HL-60 (cell line): ENCODE measurements around the gene KRT81.

ENCODE experiments used
- DNase-seq, 2 experiments: peaks; one replicate each; pipeline ENCODE4 v3.0.0-alpha.2; 2010 to 2020; ENCODE audit warnings: low read depth in 1 of 2, low spot score in 1 of 2
- H3K27ac ChIP-seq: fragments of 250-450 bp; sonication (Bioruptor Pico); replicated peaks from 2 replicates; pipeline ENCODE4 v1.5.1; 2020; ENCODE audit warnings: mild to moderate bottlenecking, moderate library complexity
- H3K27me3 ChIP-seq: fragments of 250-450 bp; sonication (Bioruptor Pico); 2 replicates; pipeline ENCODE4 v1.5.1; 2021; ENCODE audit warnings: mild to moderate bottlenecking, moderate library complexity; ENCODE audit not compliant: insufficient read depth, poor library complexity, severe bottlenecking
- H3K4me3 ChIP-seq: replicated peaks from 2 replicates; pipeline ENCODE4 v1.5.1; 2011; ENCODE audit warnings: mild to moderate bottlenecking, control low read depth, low read length; ENCODE audit not compliant: insufficient read depth
- CTCF ChIP-seq: IDR thresholded peaks from one replicate; pipeline ENCODE4 v1.5.1; 2011; ENCODE audit warnings: low read length, control low read depth, inconsistent platforms; ENCODE audit not compliant: insufficient read depth
- GABPA ChIP-seq: IDR thresholded peaks from 2 replicates; pipeline ENCODE4 v1.6.1; 2012; ENCODE audit warnings: low read depth
- POLR2AphosphoS5 ChIP-seq: IDR thresholded peaks from 2 replicates; pipeline ENCODE4 v1.6.1; 2012; ENCODE audit warnings: low read depth
- REST ChIP-seq: IDR thresholded peaks from 2 replicates; pipeline ENCODE4 v1.6.1; 2012; ENCODE audit warnings: low read depth; ENCODE audit not compliant: insufficient replicate concordance
- SPI1 ChIP-seq: IDR thresholded peaks from 2 replicates; pipeline ENCODE4 v1.6.1; 2012; ENCODE audit warnings: low read depth, mild to moderate bottlenecking, borderline replicate concordance

The KRT81 gene

GRCh38 chr12:52271158-52271557, 20.2 kb downstream of the KRT81 start:
- DNase-seq, result peak in 1 of 2 experiments; percentile 28
- TF ChIP-seq GABPA, result no peak
- TF ChIP-seq CTCF, result no peak
- no peak for TF ChIP-seq REST
- no peak for TF ChIP-seq SPI1
- TF ChIP-seq POLR2AphosphoS5, result no peak
- no peak overlapping the region for H3K27ac ChIP-seq
- no peak overlapping the region for H3K4me3 ChIP-seq
- H3K27me3 ChIP-seq, result peaks cover 2% of the 10 kb centered on the region

- no peak for DNase-seq
- TF ChIP-seq POLR2AphosphoS5, result no peak
- no peak for TF ChIP-seq REST
- TF ChIP-seq CTCF, result no peak
- no peak for TF ChIP-seq SPI1
- no peak for TF ChIP-seq GABPA
- Histone ChIP-seq H3K4me3 (no peak overlapping the region), H3K27ac (no peak overlapping the region), H3K27me3 (peaks cover 2% of the 10 kb centered on the region)
These were observed 20.7 kb downstream of the KRT81 start for GRCh38 chr12:52270541-52271070.

GRCh38 chr12:52268212-52268611, 23.1 kb downstream of the KRT81 start:
- no peak for DNase-seq
- TF ChIP-seq CTCF, result no peak
- no peak for TF ChIP-seq POLR2AphosphoS5
- TF ChIP-seq REST, result no peak
- TF ChIP-seq SPI1, result no peak
- TF ChIP-seq GABPA, result no peak
- H3K4me3 ChIP-seq, result no peak overlapping the region
- no peak overlapping the region for H3K27ac ChIP-seq
- peaks cover 2% of the 10 kb centered on the region for H3K27me3 ChIP-seq
